ENCODE results near the gene UBE2L5. TPM values are rescaled to one million over a fixed set of nuclear protein-coding genes. Genes with fewer than 3 reads are reported as not detected.

UBE2L5 gene
- total and polyA plus RNA-seq, 2 experiments from 2014 or later: not detected

GRCh38 chr13:30388406-30389283, 33.6 kb upstream of the UBE2L5 start:
- DNase-seq: peak; percentile 91
- Histone ChIP-seq H3K9ac (peak overlapping the region; percentile 79), H3K36me3 (ENCODE audit: low read depth) (no peaks in the 10 kb centered on the region), H3F3A (ENCODE audit: insufficient read depth) (peaks cover 20% of the 10 kb centered on the region), H2AFZ (peak overlapping the region; percentile 92), H3K9me2 (ENCODE audit: insufficient read depth) (no peaks in the 10 kb centered on the region), H3K4me2 (ENCODE audit: unreplicated experiment) (peak overlapping the region; percentile 78), H4K20me1 (ENCODE audit: insufficient read depth) (no peaks in the 10 kb centered on the region), H3K27me3 (replicated peaks; ENCODE audit: insufficient read depth) (no peaks in the 10 kb centered on the region), H3K4me1 (ENCODE audit: insufficient read depth) (peaks cover 21% of the 10 kb centered on the region), H3K4me3 (peak overlapping the region; percentile 59), H3K9me3 (ENCODE audit: low read depth) (no peaks in the 10 kb centered on the region), H3K79me2 (ENCODE audit: insufficient read depth) (no peaks in the 10 kb centered on the region), H3K27ac (peak overlapping the region; percentile 89)
- 14 to 17% methylated on average over 15 of the region's 15 CpGs for WGBS, 2 experiments (ENCODE audit: low coverage in 1 of 2, low lambda C conversion rate in 2 of 2, missing lambda C conversion rate in 2 of 2)
- in situ Hi-C loops (cut with MboI): no loop called here
- TF ChIP-seq EZH2phosphoT487 (IDR thresholded peaks at IDR 0.05; ENCODE audit: insufficient read depth, low read depth): no peak
- TF ChIP-seq EZH2 (IDR thresholded peaks at IDR 0.05; ENCODE audit: insufficient read depth, poor library complexity, severe bottlenecking): no peak

DNA sequence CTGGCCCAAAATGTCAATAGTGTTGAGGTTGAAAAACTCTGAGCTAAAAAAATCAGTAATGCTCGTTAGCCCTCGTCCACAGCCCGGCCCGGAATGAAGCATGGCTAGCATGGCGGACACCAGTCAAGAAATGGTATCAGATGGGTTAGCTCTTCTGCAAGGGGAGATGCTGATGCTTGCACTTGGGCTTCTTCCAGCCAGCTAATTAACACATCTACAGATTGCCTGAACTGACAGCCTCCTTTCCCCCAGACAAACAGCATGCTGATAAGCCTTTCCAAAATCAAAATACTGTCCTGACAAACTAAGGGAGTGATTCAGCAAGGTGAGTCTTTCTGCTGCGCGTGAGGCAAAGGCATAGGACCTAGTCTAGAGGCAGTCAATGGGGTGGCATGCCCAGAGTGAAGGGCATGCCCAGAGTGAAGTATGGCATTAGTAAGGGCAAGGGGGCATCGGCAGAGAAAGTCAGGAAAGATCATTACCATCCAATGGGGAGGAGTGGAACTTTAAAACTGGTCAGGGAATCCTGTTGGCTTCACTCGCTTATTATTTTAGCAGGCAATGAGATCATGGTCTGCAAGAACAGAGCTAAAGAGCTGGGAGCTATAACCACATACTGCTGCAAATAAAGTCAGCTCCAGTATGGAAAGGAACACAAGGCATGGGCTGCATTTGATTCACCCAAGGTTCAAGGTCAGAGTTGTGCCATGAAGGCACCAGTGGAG, 30.2 kb upstream of the UBE2L5 start:
- no peak overlapping the region for H3K27ac ChIP-seq
- TF ChIP-seq EZH2phosphoT487 (IDR thresholded peaks at IDR 0.05; ENCODE audit: insufficient read depth, low read depth) (no peak), EZH2 (IDR thresholded peaks at IDR 0.05; ENCODE audit: insufficient read depth, poor library complexity, severe bottlenecking) (no peak)
- H3K4me3 ChIP-seq: no peak overlapping the region
- no peak overlapping the region for H3K9ac ChIP-seq
- in situ Hi-C loops (cut with MboI): no loop called here
- H4K20me1 ChIP-seq (ENCODE audit: insufficient read depth): no peaks in the 10 kb centered on the region
- H3K9me3 ChIP-seq (ENCODE audit: low read depth): no peaks in the 10 kb centered on the region
- H3F3A ChIP-seq (ENCODE audit: insufficient read depth): peaks cover 38% of the 10 kb centered on the region
- no peak for DNase-seq
- no peak overlapping the region for H3K4me2 ChIP-seq (ENCODE audit: unreplicated experiment)
- no peaks in the 10 kb centered on the region for H3K9me2 ChIP-seq (ENCODE audit: insufficient read depth)
- H3K4me1 ChIP-seq (ENCODE audit: insufficient read depth): peaks cover 27% of the 10 kb centered on the region
- no peaks in the 10 kb centered on the region for H3K79me2 ChIP-seq (ENCODE audit: insufficient read depth)
- 67 to 75% methylated on average over 9 of the region's 9 CpGs for WGBS, 2 experiments (ENCODE audit: low coverage in 1 of 2, low lambda C conversion rate in 2 of 2, missing lambda C conversion rate in 2 of 2)
- no peaks in the 10 kb centered on the region for H3K27me3 ChIP-seq (replicated peaks; ENCODE audit: insufficient read depth)
- H2AFZ ChIP-seq: no peak overlapping the region
- no peaks in the 10 kb centered on the region for H3K36me3 ChIP-seq (ENCODE audit: low read depth)

DNA sequence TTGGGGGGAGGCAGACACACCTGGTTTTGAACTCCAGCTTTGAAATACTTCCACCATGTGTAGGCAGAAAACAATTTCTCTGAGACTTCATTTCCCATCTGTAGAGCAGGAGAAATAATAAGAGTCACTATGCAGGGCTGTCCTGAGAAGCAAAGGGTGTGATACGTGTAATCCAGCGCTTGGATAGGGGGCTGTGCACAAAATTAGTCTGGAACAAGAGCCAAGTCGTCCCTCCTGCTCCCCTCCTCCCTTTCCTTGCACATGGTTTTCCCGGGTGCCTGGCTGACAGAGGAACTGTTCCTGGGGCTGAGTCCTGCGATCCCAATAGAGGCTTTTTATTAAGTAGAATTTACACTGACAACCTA, 29.6 kb upstream of the UBE2L5 start:
- H3F3A ChIP-seq (ENCODE audit: insufficient read depth): peaks cover 38% of the 10 kb centered on the region
- H3K27me3 ChIP-seq (replicated peaks; ENCODE audit: insufficient read depth): no peaks in the 10 kb centered on the region
- peaks cover 27% of the 10 kb centered on the region for H3K4me1 ChIP-seq (ENCODE audit: insufficient read depth)
- whole genome bisulfite sequencing, 2 experiments (ENCODE audit: low coverage in 1 of 2, low lambda C conversion rate in 2 of 2, missing lambda C conversion rate in 2 of 2): 43 to 49% methylated on average over 5 of the region's 5 CpGs
- no peak overlapping the region for H3K27ac ChIP-seq
- H3K4me3 ChIP-seq: no peak overlapping the region
- no peaks in the 10 kb centered on the region for H3K79me2 ChIP-seq (ENCODE audit: insufficient read depth)
- H2AFZ ChIP-seq: no peak overlapping the region
- no peak overlapping the region for H3K9ac ChIP-seq
- no peaks in the 10 kb centered on the region for H4K20me1 ChIP-seq (ENCODE audit: insufficient read depth)
- no peaks in the 10 kb centered on the region for H3K9me2 ChIP-seq (ENCODE audit: insufficient read depth)
- in situ Hi-C loops (cut with MboI): no loop called here
- H3K9me3 ChIP-seq (ENCODE audit: low read depth): no peaks in the 10 kb centered on the region
- H3K36me3 ChIP-seq (ENCODE audit: low read depth): no peaks in the 10 kb centered on the region
- no peak overlapping the region for H3K4me2 ChIP-seq (ENCODE audit: unreplicated experiment)
- TF ChIP-seq EZH2 (IDR thresholded peaks at IDR 0.05; ENCODE audit: insufficient read depth, poor library complexity, severe bottlenecking): no peak
- TF ChIP-seq EZH2phosphoT487 (IDR thresholded peaks at IDR 0.05; ENCODE audit: insufficient read depth, low read depth): no peak
- DNase-seq: no peak

- H3K4me3 ChIP-seq: peak overlapping the region; percentile 85
These were observed 27.5 kb upstream of the UBE2L5 start for GRCh38 chr13:30394751-30395191.

More at GRCh38 chr13:30394751-30395191, 27.5 kb upstream of the UBE2L5 start:
- TF ChIP-seq EZH2 (IDR thresholded peaks at IDR 0.05; ENCODE audit: insufficient read depth, poor library complexity, severe bottlenecking): no peak
- TF ChIP-seq EZH2phosphoT487 (IDR thresholded peaks at IDR 0.05; ENCODE audit: insufficient read depth, low read depth): no peak
- Histone ChIP-seq H3K27me3 (replicated peaks; ENCODE audit: insufficient read depth) (no peaks in the 10 kb centered on the region), H2AFZ (peak overlapping the region; percentile 96), H3K36me3 (ENCODE audit: low read depth) (no peaks in the 10 kb centered on the region), H3F3A (ENCODE audit: insufficient read depth) (peaks cover 19% of the 10 kb centered on the region), H4K20me1 (ENCODE audit: insufficient read depth) (no peaks in the 10 kb centered on the region), H3K9ac (peak overlapping the region; percentile 92), H3K27ac (peak overlapping the region; percentile 93), H3K79me2 (ENCODE audit: insufficient read depth) (no peaks in the 10 kb centered on the region), H3K9me3 (ENCODE audit: low read depth) (no peaks in the 10 kb centered on the region), H3K9me2 (ENCODE audit: insufficient read depth) (no peaks in the 10 kb centered on the region), H3K4me1 (ENCODE audit: insufficient read depth) (peaks cover 8% of the 10 kb centered on the region), H3K4me2 (ENCODE audit: unreplicated experiment) (peak overlapping the region; percentile 92)
- DNase-seq: peak; percentile 37
- 1 to 3% methylated on average over 7 of the region's 7 CpGs for WGBS, 2 experiments (ENCODE audit: low coverage in 1 of 2, low lambda C conversion rate in 2 of 2, missing lambda C conversion rate in 2 of 2)
- in situ Hi-C loops (cut with MboI): no loop called here
